AG04449 (cell line): ENCODE data around the gene PHOX2B.
"Not testable (repeated sequence)": the region's sequence is repeated elsewhere in the genome, so short reads cannot be mapped to it uniquely, and the experiment has no call there.

Source experiments
- CTCF ChIA-PET: fragments of 350-600 bp; formaldehyde crosslinking; extraction: SDS; loops from one replicate; lab custom pipeline; 2021; ENCODE audit warnings: antibody characterized with exemption; lab: Yijun Ruan, JAX
- POLR2A ChIA-PET: fragments of 400-600, 350-600 bp; formaldehyde crosslinking; extraction: SDS; loops from one replicate; lab custom pipeline; 2020; ENCODE audit warnings: antibody characterized with exemption, inconsistent platforms; lab: Yijun Ruan, JAX
- DNase-seq: peaks from one replicate; pipeline ENCODE4 v3.0.0-alpha.2; 2010; ENCODE audit warnings: low read depth, low spot score
- H3K4me3 ChIP-seq: 2 replicates; pipeline ENCODE4 v1.5.1; 2011; ENCODE audit warnings: low read depth, mild to moderate bottlenecking, control low read depth, low read length
- CTCF ChIP-seq: IDR thresholded peaks from one replicate; pipeline ENCODE4 v1.5.1; 2011; ENCODE audit warnings: mild to moderate bottlenecking, moderate library complexity, low read length, control low read depth, inconsistent platforms; ENCODE audit not compliant: insufficient read depth; ENCODE audit errors: missing control alignments

The PHOX2B gene

GRCh38 chr4:41746440-41747229 lies 1.9 kb downstream of the PHOX2B start:
- no peak for TF ChIP-seq CTCF
- CTCF ChIA-PET: no interaction called here
- DNase-seq: no peak
- H3K4me3 ChIP-seq: no peak overlapping the region
- POLR2A ChIA-PET: no interaction called here

- no peak for TF ChIP-seq CTCF
- CTCF ChIA-PET: no interaction called here
Measured at GRCh38 chr4:41746025-41746439, 2.5 kb downstream of the PHOX2B start.

GRCh38 chr4:41745292-41746024 lies 3.1 kb downstream of the PHOX2B start:
- ChIA-PET POLR2A (no interaction called here), CTCF (no interaction called here)
- TF ChIP-seq CTCF: no peak
- H3K4me3 ChIP-seq: no peak overlapping the region
- no peak for DNase-seq

More at GRCh38 chr4:41746025-41746439, 2.5 kb downstream of the PHOX2B start:
- DNase-seq: no peak
- no peak overlapping the region for H3K4me3 ChIP-seq
- POLR2A ChIA-PET: no interaction called here

- no peak for TF ChIP-seq CTCF
- DNase-seq: no peak
- ChIA-PET POLR2A (no interaction called here), CTCF (no interaction called here)
- no peak overlapping the region for H3K4me3 ChIP-seq
Measured at GRCh38 chr4:41744572-41745291, 3.8 kb downstream of the PHOX2B start.

- TF ChIP-seq CTCF: no peak
- no peak overlapping the region for H3K4me3 ChIP-seq
- DNase-seq: no peak
- ChIA-PET POLR2A (no interaction called here), CTCF (no interaction called here)
Measured at GRCh38 chr4:41741354-41741753, 7.2 kb downstream of the PHOX2B start.

- H3K4me3 ChIP-seq, DNase-seq, CTCF ChIA-PET, POLR2A ChIA-PET: not testable (repeated sequence)
Measured at GRCh38 chr4:41737491-41737890, 11.0 kb downstream of the PHOX2B start.
